GM13976 (cell line): ENCODE data around the gene PCNX2.

ENCODE experiments used
- DNase-seq: peaks from one replicate; pipeline ENCODE4 v3.0.0; 2012; ENCODE audit warnings: low spot score
- in situ Hi-C: fragments of 300-500 bp; cut with MboI; formaldehyde crosslinking; loops from one replicate; pipeline ENCODE4 v1.12.0; 2022; ENCODE audit warnings: low sequenced_read_pairs, mixed read lengths, inconsistent platforms; ENCODE audit not compliant: unreplicated experiment
- TF ChIP-seq, protein P1 (sequence below): IDR thresholded peaks from 2 replicates; pipeline ENCODE4 v1.5.1; 2012; ENCODE audit warnings: borderline replicate concordance, mild to moderate bottlenecking; ENCODE audit not compliant: insufficient read depth; ENCODE audit errors: extremely low read depth, missing control alignments, control extremely low read depth

The PCNX2 gene

DNA sequence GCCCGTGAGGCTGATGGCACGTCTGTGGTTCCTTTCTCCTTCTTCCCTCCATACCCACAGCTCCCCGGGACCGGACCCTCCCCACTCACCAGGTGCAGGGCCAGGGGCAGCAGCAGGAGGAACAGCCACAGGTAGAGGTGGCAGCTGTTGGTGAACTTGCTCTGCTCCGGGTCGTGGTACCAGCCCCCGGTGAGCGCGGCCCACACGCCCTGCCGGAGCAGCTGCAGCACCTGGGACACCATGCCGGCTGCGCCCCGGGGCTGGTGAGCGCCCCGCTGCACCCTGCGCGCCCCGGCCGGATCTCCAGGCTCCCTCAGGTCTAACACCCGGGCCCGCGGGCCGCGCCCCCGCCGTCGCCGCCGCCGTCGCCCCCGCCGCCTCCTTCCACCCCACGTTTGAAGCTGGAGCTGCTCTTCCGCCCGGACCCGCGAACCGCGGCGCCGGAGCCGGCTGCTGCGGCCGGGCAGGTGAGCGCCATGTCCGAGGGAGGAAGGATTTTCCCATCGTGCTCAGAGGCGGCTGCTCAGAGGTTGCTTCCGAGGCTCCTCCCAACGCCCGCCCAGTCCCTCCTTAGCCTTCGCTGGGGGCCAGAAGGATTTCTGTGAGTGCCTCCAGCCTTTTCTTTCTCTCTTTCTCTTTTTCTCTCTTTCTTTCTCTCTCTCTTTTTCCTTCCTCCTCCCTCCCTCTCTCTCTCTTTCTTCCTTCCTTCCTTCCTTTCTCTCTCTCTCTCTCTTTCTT is at the start of gene PCNX2:
PCNX2 (minus strand) TSS at position 489 of the 738 bp plus-strand sequence; CDS start at position 242, 247 bp downstream.
- TF ChIP-seq, protein P1, sequence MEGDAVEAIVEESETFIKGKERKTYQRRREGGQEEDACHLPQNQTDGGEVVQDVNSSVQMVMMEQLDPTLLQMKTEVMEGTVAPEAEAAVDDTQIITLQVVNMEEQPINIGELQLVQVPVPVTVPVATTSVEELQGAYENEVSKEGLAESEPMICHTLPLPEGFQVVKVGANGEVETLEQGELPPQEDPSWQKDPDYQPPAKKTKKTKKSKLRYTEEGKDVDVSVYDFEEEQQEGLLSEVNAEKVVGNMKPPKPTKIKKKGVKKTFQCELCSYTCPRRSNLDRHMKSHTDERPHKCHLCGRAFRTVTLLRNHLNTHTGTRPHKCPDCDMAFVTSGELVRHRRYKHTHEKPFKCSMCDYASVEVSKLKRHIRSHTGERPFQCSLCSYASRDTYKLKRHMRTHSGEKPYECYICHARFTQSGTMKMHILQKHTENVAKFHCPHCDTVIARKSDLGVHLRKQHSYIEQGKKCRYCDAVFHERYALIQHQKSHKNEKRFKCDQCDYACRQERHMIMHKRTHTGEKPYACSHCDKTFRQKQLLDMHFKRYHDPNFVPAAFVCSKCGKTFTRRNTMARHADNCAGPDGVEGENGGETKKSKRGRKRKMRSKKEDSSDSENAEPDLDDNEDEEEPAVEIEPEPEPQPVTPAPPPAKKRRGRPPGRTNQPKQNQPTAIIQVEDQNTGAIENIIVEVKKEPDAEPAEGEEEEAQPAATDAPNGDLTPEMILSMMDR: no peak
- in situ Hi-C loops: no loop called here
- peak; percentile 86 for DNase-seq

GRCh38 chr1:233343262-233343661 is 47.7 kb upstream of the PCNX2 start:
- DNase-seq: no peak
- TF ChIP-seq, protein P1: no peak
- in situ Hi-C loops: no loop called here

- DNase-seq: no peak
- TF ChIP-seq, protein P1: no peak
- in situ Hi-C loops: no loop called here
Measured at GRCh38 chr1:233342086-233342485, 46.6 kb upstream of the PCNX2 start.

DNA sequence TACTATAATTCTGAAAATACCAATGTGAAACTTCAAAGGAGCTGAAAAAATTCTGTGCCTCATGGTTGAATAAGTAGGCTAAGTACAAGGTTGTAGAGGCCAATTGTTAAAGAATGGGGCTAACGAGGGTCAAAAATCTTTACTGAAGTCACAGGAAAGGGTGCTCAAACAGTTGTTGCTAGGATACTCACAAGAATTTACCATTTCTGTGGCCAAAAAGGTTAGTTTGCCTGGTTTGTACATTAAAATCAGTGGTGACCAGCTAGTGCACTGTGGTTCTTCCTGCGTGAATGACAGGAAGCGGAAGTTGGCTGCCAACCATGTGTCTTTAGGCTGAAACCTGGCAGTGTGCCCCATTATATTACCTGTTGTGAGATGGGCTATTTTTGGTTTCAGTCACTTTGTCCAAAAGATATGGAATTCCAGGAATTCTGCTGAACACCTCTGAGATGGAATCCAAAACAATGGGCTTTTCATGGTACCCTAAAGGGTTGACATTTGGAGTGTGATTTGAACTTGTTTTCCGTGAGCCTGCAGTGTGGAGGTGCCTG is 45.5 kb upstream of the PCNX2 start:
- in situ Hi-C loops: no loop called here
- no peak for DNase-seq
- TF ChIP-seq, protein P1: no peak

DNA sequence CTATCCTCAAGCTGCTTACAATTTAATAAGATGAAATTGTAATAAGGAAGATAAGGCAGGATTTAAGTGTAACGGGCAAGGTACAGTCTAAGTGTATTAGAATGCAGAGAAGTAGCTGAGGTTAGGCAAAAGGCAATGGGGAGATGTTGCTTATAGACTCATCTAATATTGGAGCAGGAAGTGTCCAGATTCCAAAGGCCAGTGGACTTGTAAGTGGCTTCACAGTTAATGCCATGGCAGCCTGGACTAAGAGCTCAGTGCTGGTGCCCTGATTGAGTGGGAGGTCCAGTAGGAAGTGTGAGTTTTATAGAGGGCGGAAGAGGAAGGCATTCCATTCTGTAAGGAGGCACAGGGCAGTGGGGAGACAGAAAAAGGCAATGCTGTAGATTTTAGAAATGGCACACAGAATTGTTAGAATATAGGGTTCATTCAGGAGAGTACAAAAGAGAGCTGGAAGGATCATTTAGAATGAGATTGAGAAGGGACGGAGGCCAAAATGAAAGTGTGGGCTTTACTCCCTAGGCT is 44.6 kb upstream of the PCNX2 start:
- in situ Hi-C loops: no loop called here
- TF ChIP-seq, protein P1: no peak
- no peak for DNase-seq

- TF ChIP-seq, protein P1: no peak
- in situ Hi-C loops: no loop called here
Measured at GRCh38 chr1:233338102-233338501, 42.6 kb upstream of the PCNX2 start.

GRCh38 chr1:233337505-233337904 is 42.0 kb upstream of the PCNX2 start:
- in situ Hi-C loops: no loop called here
- TF ChIP-seq, protein P1: no peak
- DNase-seq: no peak

More at GRCh38 chr1:233338102-233338501, 42.6 kb upstream of the PCNX2 start:
- no peak for DNase-seq
